Measurements from ENCODE around the gene AP5S1.

DNA sequence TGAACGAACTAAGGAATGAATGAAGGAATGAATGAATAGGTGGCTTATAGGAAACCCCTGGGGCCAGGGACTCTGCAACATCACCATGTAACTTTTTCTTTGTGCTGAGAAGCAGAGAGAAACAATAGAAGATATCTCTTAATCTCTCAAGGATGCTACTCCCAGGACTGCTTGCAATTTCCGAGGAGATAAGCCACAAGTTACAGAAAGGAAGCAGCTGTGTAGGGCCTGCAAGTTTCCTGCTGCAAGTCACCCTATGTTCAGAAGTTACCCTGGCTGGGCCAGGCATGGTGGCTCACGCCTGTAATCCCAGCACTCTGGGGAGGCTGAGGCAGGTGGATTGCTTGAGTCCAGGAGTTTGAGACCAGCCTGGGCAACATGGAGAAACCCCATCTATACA is 19.0 kb downstream of the AP5S1 start:
- TF ChIP-seq, protein P1, sequence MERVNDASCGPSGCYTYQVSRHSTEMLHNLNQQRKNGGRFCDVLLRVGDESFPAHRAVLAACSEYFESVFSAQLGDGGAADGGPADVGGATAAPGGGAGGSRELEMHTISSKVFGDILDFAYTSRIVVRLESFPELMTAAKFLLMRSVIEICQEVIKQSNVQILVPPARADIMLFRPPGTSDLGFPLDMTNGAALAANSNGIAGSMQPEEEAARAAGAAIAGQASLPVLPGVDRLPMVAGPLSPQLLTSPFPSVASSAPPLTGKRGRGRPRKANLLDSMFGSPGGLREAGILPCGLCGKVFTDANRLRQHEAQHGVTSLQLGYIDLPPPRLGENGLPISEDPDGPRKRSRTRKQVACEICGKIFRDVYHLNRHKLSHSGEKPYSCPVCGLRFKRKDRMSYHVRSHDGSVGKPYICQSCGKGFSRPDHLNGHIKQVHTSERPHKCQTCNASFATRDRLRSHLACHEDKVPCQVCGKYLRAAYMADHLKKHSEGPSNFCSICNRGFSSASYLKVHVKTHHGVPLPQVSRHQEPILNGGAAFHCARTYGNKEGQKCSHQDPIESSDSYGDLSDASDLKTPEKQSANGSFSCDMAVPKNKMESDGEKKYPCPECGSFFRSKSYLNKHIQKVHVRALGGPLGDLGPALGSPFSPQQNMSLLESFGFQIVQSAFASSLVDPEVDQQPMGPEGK (CRISPR knock-in tag; IDR thresholded peaks at IDR 0.05; ENCODE audit: borderline replicate concordance): no peak
- TF ChIP-seq, protein P2, sequence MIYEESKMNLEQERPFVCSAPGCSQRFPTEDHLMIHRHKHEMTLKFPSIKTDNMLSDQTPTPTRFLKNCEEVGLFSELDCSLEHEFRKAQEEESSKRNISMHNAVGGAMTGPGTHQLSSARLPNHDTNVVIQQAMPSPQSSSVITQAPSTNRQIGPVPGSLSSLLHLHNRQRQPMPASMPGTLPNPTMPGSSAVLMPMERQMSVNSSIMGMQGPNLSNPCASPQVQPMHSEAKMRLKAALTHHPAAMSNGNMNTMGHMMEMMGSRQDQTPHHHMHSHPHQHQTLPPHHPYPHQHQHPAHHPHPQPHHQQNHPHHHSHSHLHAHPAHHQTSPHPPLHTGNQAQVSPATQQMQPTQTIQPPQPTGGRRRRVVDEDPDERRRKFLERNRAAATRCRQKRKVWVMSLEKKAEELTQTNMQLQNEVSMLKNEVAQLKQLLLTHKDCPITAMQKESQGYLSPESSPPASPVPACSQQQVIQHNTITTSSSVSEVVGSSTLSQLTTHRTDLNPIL (CRISPR knock-in tag; IDR thresholded peaks at IDR 0.05; ENCODE audit: low read depth): no peak
- no peak for TF ChIP-seq ARNTL (CRISPR knock-in tag; IDR thresholded peaks at IDR 0.05; ENCODE audit: borderline replicate concordance, low read depth)
- TF ChIP-seq OSR1 (CRISPR knock-in tag; IDR thresholded peaks at IDR 0.05): no peak
- TF ChIP-seq SNAI2 (CRISPR knock-in tag; IDR thresholded peaks at IDR 0.05): no peak
- TF ChIP-seq ISL1 (CRISPR knock-in tag; IDR thresholded peaks at IDR 0.05): no peak
- TF ChIP-seq PPARA (CRISPR knock-in tag; IDR thresholded peaks at IDR 0.05; ENCODE audit: borderline replicate concordance): no peak
